CD14-positive monocyte (primary cell): ENCODE data around the gene MDGA2. TPM values are rescaled to one million over a fixed set of nuclear protein-coding genes. Genes with fewer than 3 reads are reported as not detected.

ENCODE experiments used
- DNase-seq, 3 donors: peaks; one replicate each; pipeline ENCODE4 v3.0.0-alpha.2; 2011 to 2022
- H2AFZ ChIP-seq: 2 replicates; pipeline ENCODE4 v1.6.0; 2012; ENCODE audit warnings: mild to moderate bottlenecking, low read depth, low read length, inconsistent platforms; ENCODE audit not compliant: insufficient read depth, poor library complexity, severe bottlenecking
- H3K27ac ChIP-seq, 2 donors: 1 replicate in 1 of 2; 2 replicates in 1 of 2; pipeline ENCODE4 v1.5.1; 2012 to 2013; ENCODE audit warnings: low read length in 2 of 2, control low read depth in 1 of 2, inconsistent platforms in 1 of 2, low read depth in 1 of 2, mild to moderate bottlenecking in 1 of 2
- H3K27me3 ChIP-seq, 2 donors: one replicate each; pipeline versions ENCODE4 v1.6.0 to v1.6.1; 2011 to 2013; ENCODE audit warnings: low read length in 2 of 2; ENCODE audit not compliant: control insufficient read depth in 2 of 2, insufficient read depth in 2 of 2
- H3K36me3 ChIP-seq, 2 donors: replicated peaks in 1 of 2; 1 replicate in 1 of 2; 2 replicates in 1 of 2; pipeline versions ENCODE4 v1.5.1 to v1.6.1; 2012 to 2013; ENCODE audit warnings: low read length in 2 of 2, control low read depth in 1 of 2, inconsistent platforms in 1 of 2, mild to moderate bottlenecking in 1 of 2; ENCODE audit not compliant: insufficient read depth in 2 of 2, control insufficient read depth in 1 of 2
- H3K4me1 ChIP-seq, 2 donors: 1 replicate in 1 of 2; 2 replicates in 1 of 2; pipeline versions ENCODE4 v1.5.1 to v1.6.1; 2012 to 2013; ENCODE audit warnings: low read length in 2 of 2, control low read depth in 1 of 2, inconsistent platforms in 1 of 2, mild to moderate bottlenecking in 1 of 2, moderate library complexity in 1 of 2; ENCODE audit not compliant: insufficient read depth in 2 of 2, control insufficient read depth in 1 of 2
- H3K4me2 ChIP-seq: replicated peaks from 2 replicates; pipeline ENCODE3; 2012; ENCODE audit warnings: low read length, moderate library complexity, mild to moderate bottlenecking; ENCODE audit not compliant: poor library complexity, severe bottlenecking; ENCODE audit errors: extremely low read depth
- H3K4me3 ChIP-seq, 3 experiments: fragments of 200-600 bp in 1 of 3; sonication (generic) in 1 of 3; replicated peaks in 1 of 3; 1 replicate in 2 of 3; 2 replicates in 1 of 3; pipeline ENCODE4 v1.5.1; 2011 to 2013; ENCODE audit warnings: low read length in 3 of 3, mild to moderate bottlenecking in 3 of 3, control low read depth in 2 of 3, low read depth in 2 of 3, inconsistent platforms in 1 of 3, moderate library complexity in 1 of 3
- H3K79me2 ChIP-seq: 2 replicates; pipeline ENCODE4 v1.6.0; 2012; ENCODE audit warnings: mild to moderate bottlenecking, control low read depth, inconsistent platforms, low read length, moderate library complexity; ENCODE audit not compliant: insufficient read depth
- H3K9ac ChIP-seq: 2 replicates; pipeline ENCODE4 v1.6.0; 2017; ENCODE audit warnings: low read length, mild to moderate bottlenecking; ENCODE audit not compliant: insufficient read depth, poor library complexity, severe bottlenecking
- H3K9me3 ChIP-seq, 2 donors: replicated peaks in 1 of 2; 1 replicate in 1 of 2; 2 replicates in 1 of 2; pipeline versions ENCODE4 v1.5.1 to v1.6.1; 2012 to 2013; ENCODE audit warnings: low read length in 2 of 2, control low read depth in 1 of 2; ENCODE audit not compliant: control insufficient read depth in 1 of 2, insufficient read depth in 1 of 2
- H4K20me1 ChIP-seq: 2 replicates; pipeline ENCODE4 v1.6.0; 2012; ENCODE audit warnings: mild to moderate bottlenecking, low read length, control low read depth, moderate library complexity; ENCODE audit not compliant: insufficient read depth
- H3K27ac Mint-ChIP-seq, 7 donors: one replicate each; pipeline ENCODE4 v1.8.0; 2020; ENCODE audit warnings: mild to moderate bottlenecking in 7 of 7, mixed read lengths in 7 of 7, moderate library complexity in 6 of 7, inconsistent platforms in 2 of 7
- H3K27me3 Mint-ChIP-seq, 3 donors: one replicate each; pipeline ENCODE4 v1.8.0; 2021 to 2022; ENCODE audit warnings: low read depth in 3 of 3, mild to moderate bottlenecking in 3 of 3, mixed read lengths in 3 of 3, moderate library complexity in 3 of 3, inconsistent platforms in 1 of 3
- H3K36me3 Mint-ChIP-seq, 2 donors: one replicate each; pipeline ENCODE4 v1.8.0; 2020; ENCODE audit warnings: mixed read lengths in 2 of 2, inconsistent platforms in 1 of 2, mild to moderate bottlenecking in 1 of 2
- H3K4me1 Mint-ChIP-seq: one replicate; pipeline ENCODE4 v1.8.0; 2020; ENCODE audit warnings: mild to moderate bottlenecking, mixed read lengths
- H3K4me3 Mint-ChIP-seq, 2 donors: one replicate each; pipeline ENCODE4 v1.8.0; 2020; ENCODE audit warnings: mild to moderate bottlenecking in 2 of 2, mixed read lengths in 2 of 2, moderate library complexity in 1 of 2
- H3K9me3 Mint-ChIP-seq, 7 donors: one replicate each; pipeline ENCODE4 v1.8.0; 2020 to 2022; ENCODE audit warnings: mixed read lengths in 7 of 7, mild to moderate bottlenecking in 6 of 7, moderate library complexity in 6 of 7, inconsistent platforms in 2 of 7
- CTCF ChIP-seq: fragments of 200-600 bp; IDR thresholded peaks from one replicate; pipeline ENCODE4 v1.8.0; 2022; ENCODE audit warnings: antibody characterized with exemption, mild to moderate bottlenecking
- WGBS: methylation state at CpG from one replicate; pipeline ENCODE4 v1.1.5; 2013; ENCODE audit warnings: missing lambda C conversion rate; ENCODE audit not compliant: insufficient coverage; 5-methylcytosine and 5-hydroxymethylcytosine counted together
- intact Hi-C, 2 donors: fragments of 100-400 bp; cut with micrococcal nuclease; formaldehyde crosslinking; loops; one replicate each; pipeline versions ENCODE4 v1.15.0 to v1.15.1; 2023
- polyA plus RNA-seq, 3 donors: library from polyadenylated mRNA; depleted of rRNA in 1 of 3; unstranded in 2 of 3; stranded (reverse) in 1 of 3; fragments of 300-500 nt in 2 of 3; fragments of >200 nt in 1 of 3; fragmentation: Illumina TruSeq in 2 of 3; gene quantifications; 1 replicate in 2 of 3; 2 replicates in 1 of 3; pipeline ENCODE4 v1.2.3, GENCODE V29; 2012 to 2021

The MDGA2 gene
- polyA plus RNA-seq, 3 donors: not detected

DNA sequence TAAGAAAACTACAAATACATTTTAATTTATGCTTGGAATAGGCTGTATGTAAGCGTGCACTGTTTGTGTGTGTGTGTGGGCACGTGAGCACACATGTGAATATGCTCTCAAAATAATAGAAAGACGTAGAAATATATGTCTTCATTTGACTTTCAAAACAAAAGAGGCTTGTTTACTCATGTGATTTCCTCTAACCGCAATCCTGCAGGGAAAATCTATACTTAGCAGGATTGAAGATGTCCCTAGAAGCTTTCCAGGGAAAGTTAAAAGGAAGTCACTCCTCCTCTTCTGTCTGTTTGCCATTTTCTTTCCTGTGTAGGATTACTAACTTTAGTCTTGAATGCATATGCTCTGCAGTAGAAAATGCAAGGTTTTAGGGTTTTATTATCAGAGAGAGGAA is 404.7 kb downstream of the MDGA2 start:
- H3K27me3 Mint-ChIP-seq: no peaks in the 10 kb centered on the region
- no peak overlapping the region for H3K9ac ChIP-seq
- H2AFZ ChIP-seq: no peak overlapping the region
- no peak overlapping the region for H3K4me2 ChIP-seq
- no peaks in the 10 kb centered on the region for H3K9me3 ChIP-seq
- no peaks in the 10 kb centered on the region for H3K27me3 ChIP-seq
- TF ChIP-seq CTCF: no peak
- intact Hi-C loops: no loop called here
- H3K4me1 ChIP-seq: no peaks in the 10 kb centered on the region
- H3K36me3 ChIP-seq: no peaks in the 10 kb centered on the region
- no CpG with 5 or more reads among the region's 4 CpGs for WGBS
- H3K4me1 Mint-ChIP-seq: no peaks in the 10 kb centered on the region
- no peak overlapping the region for H3K4me3 ChIP-seq
- DNase-seq: no peak
- no peak overlapping the region for H3K27ac ChIP-seq
- no peak overlapping the region for H3K4me3 Mint-ChIP-seq
- no peaks in the 10 kb centered on the region for H3K36me3 Mint-ChIP-seq
- no peaks in the 10 kb centered on the region for H4K20me1 ChIP-seq
- H3K79me2 ChIP-seq: no peaks in the 10 kb centered on the region
- H3K9me3 Mint-ChIP-seq: peaks cover 0 to 5% (median 2%) of the 10 kb centered on the region in 7 donors
- H3K27ac Mint-ChIP-seq: no peak overlapping the region

GRCh38 chr14:47269756-47270492 is 405.5 kb downstream of the MDGA2 start:
- Histone ChIP-seq H3K79me2 (no peaks in the 10 kb centered on the region), H3K4me3 (no peak overlapping the region), H3K4me1 (no peaks in the 10 kb centered on the region), H3K27ac (no peak overlapping the region), H3K9ac (no peak overlapping the region), H4K20me1 (no peaks in the 10 kb centered on the region), H3K4me2 (no peak overlapping the region), H3K36me3 (no peaks in the 10 kb centered on the region), H3K27me3 (no peaks in the 10 kb centered on the region), H2AFZ (no peak overlapping the region), H3K9me3 (no peaks in the 10 kb centered on the region)
- Mint-ChIP-seq H3K36me3 (no peaks in the 10 kb centered on the region), H3K27ac (no peak overlapping the region), H3K27me3 (no peaks in the 10 kb centered on the region), H3K4me3 (no peak overlapping the region), H3K9me3 (peaks cover 0 to 5% (median 2%) of the 10 kb centered on the region in 7 donors), H3K4me1 (no peaks in the 10 kb centered on the region)
- WGBS: no CpG with 5 or more reads among the region's 6 CpGs
- DNase-seq: no peak
- TF ChIP-seq CTCF: no peak
- intact Hi-C loops: no loop called here
